IMR-90 (cell line): ENCODE measurements around the gene ZFAND2A. TPM values are rescaled to one million over a fixed set of nuclear protein-coding genes. Genes with fewer than 3 reads are reported as not detected.
A peak's percentile ranks its signal among the peaks of the same experiment; 100 is the strongest.
"Not testable (repeated sequence)": the region's sequence is repeated elsewhere in the genome, so short reads cannot be mapped to it uniquely, and the experiment has no call there.

ENCODE experiments used
- ATAC-seq: fragments of 200-7000 bp; cut with Tn5 transposase; 2 replicates; pipeline ENCODE4 v1.9.1; 2020; ENCODE audit warnings: low read depth, mild to moderate bottlenecking, moderate library complexity
- BruUV-seq: library from RNA; stranded (reverse); fragments of 400-500 nt; replicated peaks from 2 replicates; lab custom pipeline; 2021; lab: Mats Ljungman, UMichigan
- CTCF ChIA-PET: fragments of 300-600 bp; formaldehyde crosslinking; extraction: SDS; loops from one replicate; lab custom pipeline; 2021; ENCODE audit warnings: antibody characterized with exemption; lab: Yijun Ruan, JAX
- POLR2A ChIA-PET: fragments of 300-600 bp; sonication (Branson Sonifier 250); formaldehyde crosslinking; loops from one replicate; lab custom pipeline; 2022; ENCODE audit warnings: antibody characterized with exemption; ENCODE audit not compliant: unreplicated experiment; lab: Charles Lee
- DNase-seq: peaks from one replicate; pipeline ENCODE4 v3.0.0; 2013
- H2AFZ ChIP-seq: replicated peaks from 2 replicates; pipeline ENCODE3; 2013; ENCODE audit warnings: low read length, mild to moderate bottlenecking; ENCODE audit not compliant: poor library complexity
- H2AK5ac ChIP-seq: 2 replicates; pipeline ENCODE4 v1.6.1; 2013; ENCODE audit warnings: low read depth, low read length, inconsistent platforms
- H2AK9ac ChIP-seq: replicated peaks from 2 replicates; pipeline ENCODE3; 2013; ENCODE audit warnings: mild to moderate bottlenecking, low read depth, low read length, moderate library complexity; ENCODE audit not compliant: poor library complexity
- H2BK120ac ChIP-seq: 2 replicates; pipeline ENCODE4 v1.6.1; 2013; ENCODE audit warnings: low read depth, low read length, inconsistent platforms
- H2BK15ac ChIP-seq: 3 replicates; pipeline ENCODE4 v1.6.1; 2013; ENCODE audit warnings: low read depth, low read length, inconsistent platforms
- H2BK20ac ChIP-seq: 2 replicates; pipeline ENCODE4 v1.6.1; 2013; ENCODE audit warnings: low read depth, mild to moderate bottlenecking, inconsistent platforms, low read length, moderate library complexity
- H2BK5ac ChIP-seq: 2 replicates; pipeline ENCODE4 v1.6.1; 2013; ENCODE audit warnings: mild to moderate bottlenecking, low read depth, low read length, inconsistent platforms; ENCODE audit not compliant: poor library complexity, severe bottlenecking
- H3K14ac ChIP-seq: replicated peaks from 2 replicates; pipeline ENCODE4 v1.6.1; 2013; ENCODE audit warnings: low read depth, low read length, inconsistent platforms
- H3K18ac ChIP-seq: 2 replicates; pipeline ENCODE4 v1.6.1; 2013; ENCODE audit warnings: low read depth, low read length, control low read depth
- H3K23ac ChIP-seq: 2 replicates; pipeline ENCODE4 v1.6.1; 2013; ENCODE audit warnings: low read depth, low read length, inconsistent platforms
- H3K27ac ChIP-seq: 2 replicates; pipeline ENCODE4 v1.5.1; 2013; ENCODE audit warnings: mild to moderate bottlenecking, control low read depth, low read length; ENCODE audit not compliant: insufficient read depth
- H3K27me3 ChIP-seq: 2 replicates; pipeline ENCODE4 v1.6.1; 2013; ENCODE audit warnings: low read length; ENCODE audit not compliant: control insufficient read depth, insufficient read depth
- H3K36me3 ChIP-seq: 2 replicates; pipeline ENCODE4 v1.6.1; 2013; ENCODE audit warnings: low read length, mixed read lengths; ENCODE audit not compliant: control insufficient read depth, insufficient read depth
- H3K4ac ChIP-seq: 2 replicates; pipeline ENCODE4 v1.6.1; 2013; ENCODE audit warnings: low read depth, low read length, inconsistent platforms
- H3K4me1 ChIP-seq: 2 replicates; pipeline ENCODE4 v1.6.1; 2013; ENCODE audit warnings: low read length, mixed read lengths; ENCODE audit not compliant: control insufficient read depth, insufficient read depth
- H3K4me2 ChIP-seq: 2 replicates; pipeline ENCODE4 v1.6.1; 2013; ENCODE audit warnings: low read depth, mild to moderate bottlenecking, control low read depth, low read length, moderate library complexity
- H3K4me3 ChIP-seq: 2 replicates; pipeline ENCODE4 v1.5.1; 2013; ENCODE audit warnings: low read depth, mild to moderate bottlenecking, control low read depth, low read length, moderate library complexity; ENCODE audit not compliant: insufficient read depth
- H3K56ac ChIP-seq: 2 replicates; pipeline ENCODE4 v1.6.1; 2013; ENCODE audit warnings: low read length, inconsistent platforms; ENCODE audit not compliant: insufficient read depth; ENCODE audit errors: extremely low read depth
- H3K79me1 ChIP-seq, 2 experiments: 2 replicates each; pipeline ENCODE4 v1.6.1; 2013; ENCODE audit warnings: low read length in 2 of 2, inconsistent platforms in 1 of 2, low read depth in 1 of 2
- H3K9ac ChIP-seq: 2 replicates; pipeline ENCODE4 v1.6.1; 2013; ENCODE audit warnings: low read depth, low read length, control low read depth
- H3K9me1 ChIP-seq: 2 replicates; pipeline ENCODE4 v1.6.1; 2013; ENCODE audit warnings: low read length, inconsistent platforms; ENCODE audit not compliant: insufficient read depth
- H3K9me3 ChIP-seq: 2 replicates; pipeline ENCODE4 v1.6.1; 2013; ENCODE audit warnings: low read length; ENCODE audit not compliant: control insufficient read depth, insufficient read depth
- H4K20me1 ChIP-seq: 2 replicates; pipeline ENCODE4 v1.6.1; 2013; ENCODE audit warnings: low read length, inconsistent platforms; ENCODE audit not compliant: insufficient read depth
- H4K5ac ChIP-seq: 2 replicates; pipeline ENCODE4 v1.6.1; 2013; ENCODE audit warnings: mild to moderate bottlenecking, low read depth, low read length, control low read depth
- H4K8ac ChIP-seq, 2 experiments: 2 replicates each; pipeline ENCODE4 v1.6.1; 2013; ENCODE audit warnings: low read depth in 2 of 2, low read length in 2 of 2, control low read depth in 1 of 2, inconsistent platforms in 1 of 2
- H4K91ac ChIP-seq: 2 replicates; pipeline ENCODE4 v1.6.1; 2013; ENCODE audit warnings: low read depth, low read length, inconsistent platforms; ENCODE audit not compliant: insufficient read depth
- MAFK ChIP-seq: IDR thresholded peaks from 2 replicates; pipeline ENCODE4 v1.6.1; 2012; ENCODE audit warnings: low read depth, low read length, improper control_type of control experiment
- WGBS, 2 experiments: methylation state at CpG; one replicate each; pipeline versions ENCODE4 v1.1.5 to v1.1.7; 2013; ENCODE audit warnings: missing lambda C conversion rate in 2 of 2; ENCODE audit not compliant: insufficient read length in 1 of 2; ENCODE audit errors: extremely low coverage in 2 of 2; 5-methylcytosine and 5-hydroxymethylcytosine counted together
- dilution Hi-C: fragments of 300-500 bp; cut with HindIII; formaldehyde crosslinking; loops from one replicate; pipeline ENCODE4 v1.14.3; 2018; ENCODE audit warnings: low sequenced_read_pairs; ENCODE audit not compliant: unreplicated experiment
- in situ Hi-C: fragments of 300-500 bp; cut with MboI; formaldehyde crosslinking; loops from 3 replicates; pipeline ENCODE4 v1.14.3; 2019; ENCODE audit warnings: low sequenced_read_pairs, inconsistent platforms, mixed read lengths
- intact Hi-C: fragments of 100-400 bp; cut with micrococcal nuclease; formaldehyde crosslinking; loops from 2 replicates; pipeline ENCODE4 v1.10.0; 2022
- polyA plus RNA-seq, 3 experiments: library from polyadenylated mRNA; depleted of rRNA; stranded (reverse); fragments of >200 nt; gene quantifications; 2 replicates each; pipeline ENCODE4 v1.2.3, GENCODE V29; 2012; ENCODE audit warnings: low replicate concordance in 1 of 3
- total RNA-seq: library from RNA; depleted of rRNA; stranded (reverse); fragments of >200 nt; gene quantifications from 2 replicates; pipeline ENCODE4 v1.2.3, GENCODE V29; 2012

The ZFAND2A gene
- total and polyA plus RNA-seq, 2 of the 4 experiments (the other 2 are of a cell fraction): 11.8 to 28.7 TPM

- H3K4me3 ChIP-seq, H3K4ac ChIP-seq, DNase-seq, H3K4me2 ChIP-seq, H3K14ac ChIP-seq, H4K8ac ChIP-seq, H3K27me3 ChIP-seq, H2BK120ac ChIP-seq, H3K23ac ChIP-seq, POLR2A ChIA-PET, BruUV-seq, intact Hi-C loops, H2AK5ac ChIP-seq, dilution Hi-C loops, H3K27ac ChIP-seq, H3K4me1 ChIP-seq, H3K36me3 ChIP-seq, H4K20me1 ChIP-seq, H3K9ac ChIP-seq, H2BK5ac ChIP-seq, H3K9me1 ChIP-seq, H3K18ac ChIP-seq, ATAC-seq, H2BK15ac ChIP-seq, H2AFZ ChIP-seq, H3K9me3 ChIP-seq, H2AK9ac ChIP-seq, H3K79me1 ChIP-seq, H4K5ac ChIP-seq, H4K91ac ChIP-seq, H2BK20ac ChIP-seq, H3K56ac ChIP-seq, CTCF ChIA-PET: not testable (repeated sequence)
- WGBS, 2 experiments: 82% methylated on average over 3 of the region's 7 CpGs; no CpG with 5 or more reads in 1 of the 2 experiments
- in situ Hi-C loops: loop anchor here (10.0 kb wide), 1 partner anchor 177 kb away; no protein-coding TSS in a partner anchor
- TF ChIP-seq MAFK: peak; percentile 42
Measured at GRCh38 chr7:1171516-1171915, 11.5 kb upstream of the ZFAND2A start.
